ENCODE data around the gene HPSE2. TPM values are rescaled to one million over a fixed set of nuclear protein-coding genes. Genes with fewer than 3 reads are reported as not detected.

HPSE2 gene
- total and polyA plus RNA-seq, 4 donors = 0.05 TPM; not detected in 3

DNA sequence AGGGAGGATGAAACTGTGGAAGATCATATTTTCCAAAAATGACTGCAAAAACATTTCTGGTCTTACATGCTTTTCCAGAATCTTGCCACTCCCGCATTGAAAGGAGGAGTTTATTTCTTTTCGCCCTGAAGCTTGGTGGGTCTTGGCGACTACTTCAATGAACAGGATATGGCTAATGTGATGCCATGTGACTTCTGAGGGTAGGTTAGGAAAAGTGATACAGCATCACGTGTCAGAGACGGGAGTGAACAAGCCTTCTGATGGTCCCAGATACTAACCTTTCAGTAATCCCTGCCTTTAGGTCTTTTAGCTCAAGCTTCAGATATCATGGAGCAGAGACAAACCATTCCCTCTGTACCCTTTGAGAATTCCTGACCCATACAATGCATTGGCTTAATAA is 596.7 kb downstream of the HPSE2 start:
- TF ChIP-seq TAF1 (conservative IDR thresholded peaks at IDR 0.05) = no peak
- Histone ChIP-seq H3K4me3 (ENCODE audit: low read depth in 1 of 3, low read length in 3 of 3) (no peak overlapping the region), H3K36me3 (ENCODE audit: control insufficient read depth in 4 of 4, insufficient read depth in 3 of 4, low read depth in 1 of 4, low read length in 3 of 4) (no peaks in the 10 kb centered on the region), H3K9me3 (ENCODE audit: control insufficient read depth in 4 of 4, low read length in 3 of 4) (no peaks in the 10 kb centered on the region), H3K27me3 (ENCODE audit: control insufficient read depth in 4 of 4, insufficient read depth in 4 of 4, low read length in 3 of 4) (no peaks in the 10 kb centered on the region), H3K27ac (ENCODE audit: low read depth in 1 of 2, low read length in 2 of 2) (no peak overlapping the region), H3K9ac (ENCODE audit: low read depth in 1 of 2, low read length in 2 of 2) (no peak overlapping the region), H3K4me1 (ENCODE audit: control insufficient read depth in 4 of 4, insufficient read depth in 4 of 4, low read length in 3 of 4) (no peaks in the 10 kb centered on the region)
- 85% methylated on average over 5 of the region's 5 CpGs for WGBS
- no peak for DNase-seq (ENCODE audit: low spot score)

DNA sequence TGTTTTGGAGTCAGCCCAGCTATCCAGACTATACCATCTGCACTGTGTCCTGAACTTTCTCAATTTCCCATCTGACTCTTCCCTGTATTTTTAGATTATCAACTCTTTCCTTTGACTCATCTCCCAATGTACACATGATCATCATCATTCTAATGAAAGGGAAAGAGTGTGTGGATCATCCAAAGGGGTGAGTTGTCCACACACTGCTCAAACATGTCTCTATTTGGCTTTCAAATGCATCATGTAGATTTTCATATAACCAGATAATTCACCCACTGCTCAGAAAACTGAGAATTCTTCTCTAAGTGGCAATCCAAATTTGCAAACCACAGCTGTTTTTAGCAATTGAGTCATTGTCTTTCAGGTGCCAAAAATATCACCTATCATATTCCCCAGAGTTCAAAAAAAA is 598.7 kb downstream of the HPSE2 start:
- Histone ChIP-seq H3K9ac (ENCODE audit: low read depth in 1 of 2, low read length in 2 of 2) (no peak overlapping the region), H3K4me1 (ENCODE audit: control insufficient read depth in 4 of 4, insufficient read depth in 4 of 4, low read length in 3 of 4) (no peaks in the 10 kb centered on the region), H3K27ac (ENCODE audit: low read depth in 1 of 2, low read length in 2 of 2) (no peak overlapping the region), H3K27me3 (ENCODE audit: control insufficient read depth in 4 of 4, insufficient read depth in 4 of 4, low read length in 3 of 4) (no peaks in the 10 kb centered on the region), H3K36me3 (ENCODE audit: control insufficient read depth in 4 of 4, insufficient read depth in 3 of 4, low read depth in 1 of 4, low read length in 3 of 4) (no peaks in the 10 kb centered on the region), H3K9me3 (ENCODE audit: control insufficient read depth in 4 of 4, low read length in 3 of 4) (no peaks in the 10 kb centered on the region), H3K4me3 (ENCODE audit: low read depth in 1 of 3, low read length in 3 of 3) (no peak overlapping the region)
- no peak for DNase-seq (ENCODE audit: low spot score)
- TF ChIP-seq SP1 (IDR thresholded peaks at IDR 0.05) (no peak), GABPA (IDR thresholded peaks at IDR 0.05 in 1 of 2, conservative IDR thresholded peaks at IDR 0.05 in 1 of 2) (no peak), FOXA2 (IDR thresholded peaks at IDR 0.05) (no peak), JUND (IDR thresholded peaks at IDR 0.05) (no peak), TAF1 (conservative IDR thresholded peaks at IDR 0.05) (no peak), EGR1 (IDR thresholded peaks at IDR 0.05; ENCODE audit: low read depth in 2 of 2) (no peak), HNF4A (conservative IDR thresholded peaks at IDR 0.05) (no peak), RXRA (IDR thresholded peaks at IDR 0.05) (no peak)
- TF ChIP-seq, protein P1, sequence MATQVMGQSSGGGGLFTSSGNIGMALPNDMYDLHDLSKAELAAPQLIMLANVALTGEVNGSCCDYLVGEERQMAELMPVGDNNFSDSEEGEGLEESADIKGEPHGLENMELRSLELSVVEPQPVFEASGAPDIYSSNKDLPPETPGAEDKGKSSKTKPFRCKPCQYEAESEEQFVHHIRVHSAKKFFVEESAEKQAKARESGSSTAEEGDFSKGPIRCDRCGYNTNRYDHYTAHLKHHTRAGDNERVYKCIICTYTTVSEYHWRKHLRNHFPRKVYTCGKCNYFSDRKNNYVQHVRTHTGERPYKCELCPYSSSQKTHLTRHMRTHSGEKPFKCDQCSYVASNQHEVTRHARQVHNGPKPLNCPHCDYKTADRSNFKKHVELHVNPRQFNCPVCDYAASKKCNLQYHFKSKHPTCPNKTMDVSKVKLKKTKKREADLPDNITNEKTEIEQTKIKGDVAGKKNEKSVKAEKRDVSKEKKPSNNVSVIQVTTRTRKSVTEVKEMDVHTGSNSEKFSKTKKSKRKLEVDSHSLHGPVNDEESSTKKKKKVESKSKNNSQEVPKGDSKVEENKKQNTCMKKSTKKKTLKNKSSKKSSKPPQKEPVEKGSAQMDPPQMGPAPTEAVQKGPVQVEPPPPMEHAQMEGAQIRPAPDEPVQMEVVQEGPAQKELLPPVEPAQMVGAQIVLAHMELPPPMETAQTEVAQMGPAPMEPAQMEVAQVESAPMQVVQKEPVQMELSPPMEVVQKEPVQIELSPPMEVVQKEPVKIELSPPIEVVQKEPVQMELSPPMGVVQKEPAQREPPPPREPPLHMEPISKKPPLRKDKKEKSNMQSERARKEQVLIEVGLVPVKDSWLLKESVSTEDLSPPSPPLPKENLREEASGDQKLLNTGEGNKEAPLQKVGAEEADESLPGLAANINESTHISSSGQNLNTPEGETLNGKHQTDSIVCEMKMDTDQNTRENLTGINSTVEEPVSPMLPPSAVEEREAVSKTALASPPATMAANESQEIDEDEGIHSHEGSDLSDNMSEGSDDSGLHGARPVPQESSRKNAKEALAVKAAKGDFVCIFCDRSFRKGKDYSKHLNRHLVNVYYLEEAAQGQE (IDR thresholded peaks at IDR 0.05) = no peak

DNA sequence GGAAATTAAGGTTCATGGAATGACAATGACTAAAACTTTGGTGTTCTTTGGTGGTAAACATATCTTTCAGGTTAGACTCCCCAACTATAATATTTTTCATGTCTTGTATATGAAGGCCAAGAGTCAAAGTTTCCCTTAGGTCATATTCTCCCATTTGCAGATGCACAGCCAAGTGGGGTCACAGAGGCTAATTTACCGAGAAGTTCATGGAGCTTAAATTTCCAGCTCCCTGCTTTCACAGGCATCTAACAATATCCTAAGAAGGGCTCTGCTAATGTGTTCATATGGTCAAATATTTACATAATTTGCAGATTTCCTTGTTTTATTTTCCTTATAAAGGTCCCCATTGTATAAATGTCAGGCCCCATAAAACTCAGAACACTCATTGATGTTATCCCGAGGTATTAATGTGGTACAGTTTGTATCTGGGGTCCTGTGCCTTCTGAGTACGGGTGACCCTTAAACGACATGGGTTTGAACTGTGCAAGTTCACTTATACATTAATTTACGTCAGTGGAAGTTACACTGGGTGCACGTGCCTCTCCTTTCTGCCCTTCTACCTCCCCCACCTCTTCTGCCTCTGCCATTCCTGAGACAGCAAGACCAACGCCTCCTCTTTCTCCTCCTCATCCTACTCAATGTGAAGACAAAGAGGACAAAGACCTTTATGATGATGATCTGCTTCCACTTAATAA is 603.0 kb downstream of the HPSE2 start:
- H3K27me3 ChIP-seq (ENCODE audit: control insufficient read depth in 4 of 4, insufficient read depth in 4 of 4, low read length in 3 of 4) = no peaks in the 10 kb centered on the region
- H3K27ac ChIP-seq (ENCODE audit: low read depth in 1 of 2, low read length in 2 of 2) = no peak overlapping the region
- 65% methylated on average over 7 of the region's 7 CpGs for WGBS
- H3K9me3 ChIP-seq (ENCODE audit: control insufficient read depth in 4 of 4, low read length in 3 of 4) = no peaks in the 10 kb centered on the region
- H3K4me3 ChIP-seq (ENCODE audit: low read depth in 1 of 3, low read length in 3 of 3) = no peak overlapping the region
- no peak for DNase-seq (ENCODE audit: low spot score)
- no peak for TF ChIP-seq JUND (IDR thresholded peaks at IDR 0.05)
- TF ChIP-seq FOXA1 (IDR thresholded peaks at IDR 0.05) = no peak
- no peak for TF ChIP-seq ZBTB33 (IDR thresholded peaks at IDR 0.05)
- no peaks in the 10 kb centered on the region for H3K4me1 ChIP-seq (ENCODE audit: control insufficient read depth in 4 of 4, insufficient read depth in 4 of 4, low read length in 3 of 4)
- no peak overlapping the region for H3K9ac ChIP-seq (ENCODE audit: low read depth in 1 of 2, low read length in 2 of 2)
- H3K36me3 ChIP-seq (ENCODE audit: control insufficient read depth in 4 of 4, insufficient read depth in 3 of 4, low read depth in 1 of 4, low read length in 3 of 4) = no peaks in the 10 kb centered on the region
